ENCODE results near the gene SLC16A7. TPM values are rescaled to one million over a fixed set of nuclear protein-coding genes. Genes with fewer than 3 reads are reported as not detected.
"Not testable (repeated sequence)": the region's sequence is repeated elsewhere in the genome, so short reads cannot be mapped to it uniquely, and the experiment has no call there.

SLC16A7 gene
- total RNA-seq, 1 donor from 2014 or later = 12.6 TPM

GRCh38 chr12:59603754-59604153 lies 7.9 kb downstream of the SLC16A7 start:
- no peaks in the 10 kb centered on the region for H3K36me3 ChIP-seq
- intact Hi-C loops (cut with DNase I) = loop anchor here (5.0 kb wide), 1 partner anchor 686 kb away; no protein-coding TSS in a partner anchor
- TF ChIP-seq CTCF (IDR thresholded peaks at IDR 0.05) = no peak
- no peaks in the 10 kb centered on the region for H3K27me3 ChIP-seq
- H3K4me3 ChIP-seq = no peak overlapping the region
- H3K9me3 ChIP-seq = no peaks in the 10 kb centered on the region
- DNase-seq (ENCODE audit: low spot score in 2 of 2) = no peak
- no peak overlapping the region for H3K27ac ChIP-seq
- H3K4me1 ChIP-seq = peaks cover 0 to 11% of the 10 kb centered on the region in 2 donors

- H3K27me3 ChIP-seq; H3K4me3 ChIP-seq; H3K27ac ChIP-seq; DNase-seq (ENCODE audit: low spot score in 2 of 2); H3K36me3 ChIP-seq; H3K4me1 ChIP-seq; intact Hi-C loops (cut with DNase I): not testable (repeated sequence)
- H3K9me3 ChIP-seq = peaks cover 7 to 20% of the 10 kb centered on the region in 2 donors
Observed at GRCh38 chr12:59612823-59613434, 17.1 kb downstream of the SLC16A7 start.

GRCh38 chr12:59615392-59616165 lies 19.8 kb downstream of the SLC16A7 start:
- DNase-seq (ENCODE audit: low spot score in 2 of 2) = no peak
- H3K36me3 ChIP-seq = peaks cover 2 to 4% of the 10 kb centered on the region in 2 donors
- no peaks in the 10 kb centered on the region for H3K27me3 ChIP-seq
- H3K9me3 ChIP-seq = peaks cover 7 to 20% of the 10 kb centered on the region in 2 donors
- peaks cover 0 to 9% of the 10 kb centered on the region in 2 donors for H3K4me1 ChIP-seq
- TF ChIP-seq CTCF (IDR thresholded peaks at IDR 0.05) = no peak
- H3K27ac ChIP-seq = peak overlapping the region in 1 of 2 donors; percentile 71
- no peak overlapping the region for H3K4me3 ChIP-seq
- intact Hi-C loops (cut with DNase I) = loop anchor here (2.0 kb wide), 1 partner anchor 15 kb away; no protein-coding TSS in a partner anchor

GRCh38 chr12:59619461-59620240 lies 23.8 kb downstream of the SLC16A7 start:
- no peaks in the 10 kb centered on the region for H3K9me3 ChIP-seq
- no peak for TF ChIP-seq CTCF (IDR thresholded peaks at IDR 0.05)
- H3K27me3 ChIP-seq = no peaks in the 10 kb centered on the region
- intact Hi-C loops (cut with DNase I) = no loop called here
- DNase-seq (ENCODE audit: low spot score in 2 of 2) = no peak
- no peaks in the 10 kb centered on the region for H3K36me3 ChIP-seq
- H3K4me3 ChIP-seq = no peak overlapping the region
- no peak overlapping the region for H3K27ac ChIP-seq
- peaks cover 0 to 9% of the 10 kb centered on the region in 2 donors for H3K4me1 ChIP-seq

- no peak for TF ChIP-seq CTCF (IDR thresholded peaks at IDR 0.05)
- no peaks in the 10 kb centered on the region for H3K9me3 ChIP-seq
- H3K27me3 ChIP-seq = no peaks in the 10 kb centered on the region
- no peak for DNase-seq (ENCODE audit: low spot score in 2 of 2)
- H3K4me3 ChIP-seq = no peak overlapping the region
- peak overlapping the region in 1 of 2 donors; percentile 20 for H3K27ac ChIP-seq
- intact Hi-C loops (cut with DNase I) = no loop called here
- H3K36me3 ChIP-seq = no peaks in the 10 kb centered on the region
- H3K4me1 ChIP-seq = peaks cover 0 to 9% of the 10 kb centered on the region in 2 donors
Observed at GRCh38 chr12:59620326-59620725, 24.5 kb downstream of the SLC16A7 start.

All from ascending aorta (tissue), 2 donors.